Chondrocyte (in vitro differentiated cells): ENCODE measurements around the gene ZNF208. TPM values are rescaled to one million over a fixed set of nuclear protein-coding genes. Genes with fewer than 3 reads are reported as not detected.

Experiments
- DNase-seq: peaks from one replicate; pipeline ENCODE4 v3.0.0; 2021; ENCODE audit warnings: mixed read lengths, low spot score
- H3K27ac Mint-ChIP-seq: one replicate; pipeline ENCODE4 v1.8.0; 2021; ENCODE audit warnings: mild to moderate bottlenecking, moderate library complexity, mixed read lengths; ENCODE audit not compliant: unreplicated experiment
- H3K27me3 Mint-ChIP-seq: 2 replicates; pipeline ENCODE4 v1.8.0; 2021; ENCODE audit warnings: low read depth, mixed read lengths
- H3K36me3 Mint-ChIP-seq: 2 replicates; pipeline ENCODE4 v1.8.0; 2021; ENCODE audit warnings: low read depth, mixed read lengths
- H3K4me1 Mint-ChIP-seq: 2 replicates; pipeline ENCODE4 v1.8.0; 2021; ENCODE audit warnings: low read depth, mild to moderate bottlenecking, mixed read lengths
- H3K4me3 Mint-ChIP-seq: one replicate; pipeline ENCODE4 v1.8.0; 2021; ENCODE audit warnings: mild to moderate bottlenecking, moderate library complexity, mixed read lengths; ENCODE audit not compliant: unreplicated experiment
- H3K9me3 Mint-ChIP-seq: 2 replicates; pipeline ENCODE4 v1.8.0; 2021; ENCODE audit warnings: low read depth, mixed read lengths
- CTCF ChIP-seq: fragments of 200-600 bp; sonication (generic); IDR thresholded peaks from 2 replicates; pipeline ENCODE4 v1.5.0; 2021; ENCODE audit warnings: antibody characterized with exemption, mild to moderate bottlenecking, moderate library complexity
- total RNA-seq: library from RNA; stranded (reverse); gene quantifications from 3 replicates; pipeline ENCODE4 v1.2.1, GENCODE V29; 2021

The ZNF208 gene
- total RNA-seq, 1 donor from 2014 or later = not detected

- Mint-ChIP-seq H3K27ac (no peak overlapping the region), H3K36me3 (no peaks in the 10 kb centered on the region), H3K4me1 (no peaks in the 10 kb centered on the region), H3K27me3 (no peaks in the 10 kb centered on the region), H3K9me3 (peaks cover 79% of the 10 kb centered on the region), H3K4me3 (no peak overlapping the region)
- no peak for TF ChIP-seq CTCF
- DNase-seq = no peak
These were observed 89.0 kb downstream of the ZNF208 start for GRCh38 chr19:21921691-21922180.

GRCh38 chr19:21915411-21915810 lies 95.3 kb downstream of the ZNF208 start:
- Mint-ChIP-seq H3K27ac (no peak overlapping the region), H3K9me3 (peaks cover 77% of the 10 kb centered on the region), H3K4me1 (no peaks in the 10 kb centered on the region), H3K4me3 (no peak overlapping the region), H3K36me3 (no peaks in the 10 kb centered on the region), H3K27me3 (no peaks in the 10 kb centered on the region)
- no peak for DNase-seq
- no peak for TF ChIP-seq CTCF

GRCh38 chr19:21912654-21913053 lies 98.1 kb downstream of the ZNF208 start:
- Mint-ChIP-seq H3K4me3 (no peak overlapping the region), H3K27ac (no peak overlapping the region), H3K9me3 (peaks cover 78% of the 10 kb centered on the region), H3K27me3 (no peaks in the 10 kb centered on the region), H3K36me3 (no peaks in the 10 kb centered on the region), H3K4me1 (no peaks in the 10 kb centered on the region)
- DNase-seq = no peak
- no peak for TF ChIP-seq CTCF

- DNase-seq = no peak
- no peak overlapping the region for H3K27ac Mint-ChIP-seq
- H3K27me3 Mint-ChIP-seq = no peaks in the 10 kb centered on the region
- no peak overlapping the region for H3K4me3 Mint-ChIP-seq
- TF ChIP-seq CTCF = no peak
- no peaks in the 10 kb centered on the region for H3K36me3 Mint-ChIP-seq
- no peaks in the 10 kb centered on the region for H3K4me1 Mint-ChIP-seq
- peaks cover 81% of the 10 kb centered on the region for H3K9me3 Mint-ChIP-seq
These were observed 100.4 kb downstream of the ZNF208 start for GRCh38 chr19:21910318-21910717.

GRCh38 chr19:21908066-21908465 lies 102.7 kb downstream of the ZNF208 start:
- no peak for TF ChIP-seq CTCF
- DNase-seq = no peak
- Mint-ChIP-seq H3K9me3 (peaks cover 87% of the 10 kb centered on the region), H3K36me3 (no peaks in the 10 kb centered on the region), H3K27me3 (no peaks in the 10 kb centered on the region), H3K27ac (no peak overlapping the region), H3K4me1 (no peaks in the 10 kb centered on the region), H3K4me3 (no peak overlapping the region)
